Kidney tubule cell (primary cell): Measurements from ENCODE around the gene HSD17B13.
"Not testable (repeated sequence)": the region's sequence is repeated elsewhere in the genome, so short reads cannot be mapped to it uniquely, and the experiment has no call there.

Experiments used
- DNase-seq: peaks from one replicate; pipeline ENCODE4 v3.0.0-alpha.2; 2018; ENCODE audit warnings: low spot score

HSD17B13 gene

DNA sequence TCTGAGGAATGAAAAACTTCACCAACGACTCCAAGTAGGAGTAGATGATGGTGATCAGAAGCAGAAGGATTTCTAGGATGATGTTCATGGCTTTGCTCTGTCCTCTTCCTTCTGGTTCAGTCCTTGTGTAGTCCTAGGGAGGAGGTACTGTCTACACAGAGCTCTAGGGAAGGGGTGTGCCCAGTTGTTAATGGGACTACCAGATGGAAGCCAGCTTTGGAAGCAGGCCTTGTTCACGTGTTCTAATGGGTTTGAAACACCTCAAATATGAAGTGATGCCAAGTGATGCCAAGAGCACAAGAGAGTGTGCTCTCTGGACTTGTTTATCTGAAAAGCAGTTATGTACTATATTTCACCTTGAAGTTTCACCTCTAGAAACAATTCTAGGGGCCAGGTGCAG lies at the start of gene HSD17B13:
TSS of gene HSD17B13 (minus strand) at position 129 of the 400 bp plus-strand sequence. CDS start at position 88, 41 bp downstream.
- no peak for DNase-seq

- DNase-seq = no peak
Measured at GRCh38 chr4:87370068-87370467, 47.4 kb upstream of the HSD17B13 start.

DNA sequence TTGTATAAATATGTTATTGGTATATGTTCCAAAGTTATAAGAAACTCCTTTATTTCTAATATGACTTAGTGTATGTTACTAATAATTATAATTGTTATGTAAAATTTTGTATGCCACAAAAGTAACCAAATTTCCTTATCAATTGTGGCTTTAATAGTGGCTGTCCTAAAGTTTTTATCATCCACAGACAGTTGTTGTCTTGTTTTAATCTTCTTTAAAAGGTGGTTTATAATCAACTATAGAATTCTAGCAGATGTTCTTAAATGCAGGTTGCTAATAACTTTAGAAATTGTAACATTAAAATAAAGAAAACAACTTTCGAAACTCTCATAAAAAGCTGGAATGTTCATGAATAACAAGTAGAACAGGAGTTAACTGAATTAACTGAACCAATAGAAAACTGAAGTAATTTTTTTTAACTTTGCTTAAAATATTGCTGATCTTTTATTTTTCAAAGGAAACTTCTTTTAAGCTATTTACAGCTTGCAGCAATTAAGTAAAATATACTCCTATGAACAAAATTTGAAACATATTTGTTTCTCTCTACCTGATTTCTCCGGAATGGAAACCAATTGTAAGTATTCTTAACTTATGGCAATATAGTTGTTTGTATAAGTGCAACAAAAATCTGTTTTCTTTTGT lies 44.0 kb upstream of the HSD17B13 start:
- no peak for DNase-seq

GRCh38 chr4:87365348-87365747 lies 42.7 kb upstream of the HSD17B13 start:
- no peak for DNase-seq

- DNase-seq = peak; percentile 13
Measured at GRCh38 chr4:87363552-87363951, 40.9 kb upstream of the HSD17B13 start.

DNA sequence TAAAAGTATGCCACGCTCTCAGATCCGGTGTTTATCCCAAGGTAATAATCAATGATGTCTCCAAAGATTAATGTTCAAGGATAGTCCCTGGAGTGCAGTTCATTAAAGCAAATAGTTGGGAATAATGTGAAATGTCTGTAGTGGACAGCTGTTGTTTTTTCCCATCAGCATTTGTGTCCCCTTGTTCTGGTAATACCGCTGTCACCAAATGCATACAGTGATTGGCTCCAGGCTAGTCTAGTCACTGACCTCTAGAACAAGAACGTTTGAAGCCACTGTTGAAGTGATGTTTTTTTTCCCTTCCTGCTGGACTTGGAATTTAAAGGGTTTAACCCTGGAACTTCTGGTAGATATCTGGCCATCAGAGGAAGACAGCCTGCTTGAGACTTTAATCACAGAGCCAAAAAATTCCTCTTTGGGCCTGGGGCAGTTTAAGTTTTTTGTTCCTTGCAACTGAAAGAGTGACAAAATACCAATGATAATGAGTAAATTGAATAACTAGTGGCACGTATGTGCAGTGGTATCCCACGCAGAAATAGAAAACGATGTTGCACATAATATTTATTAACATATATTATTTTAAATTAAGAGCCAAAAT lies 37.8 kb upstream of the HSD17B13 start:
- no peak for DNase-seq

DNA sequence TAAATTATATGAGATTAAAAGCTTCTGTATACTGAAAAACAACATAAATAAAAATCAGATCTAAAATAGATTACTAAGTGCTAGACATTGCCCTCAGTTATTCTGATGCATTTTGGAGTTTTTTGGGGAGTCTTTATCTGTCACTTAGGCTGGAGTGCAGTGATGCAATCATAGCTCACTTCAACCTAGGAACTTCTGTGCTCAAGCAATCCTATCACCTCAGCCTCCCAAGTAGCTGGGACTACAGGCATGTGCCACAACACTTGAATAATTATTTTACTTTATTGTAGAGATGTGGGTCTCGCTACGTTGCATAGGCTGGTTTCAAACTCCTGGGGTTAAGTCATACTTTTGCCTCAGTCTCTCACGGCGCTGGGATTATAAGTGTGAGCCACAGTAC lies 36.6 kb upstream of the HSD17B13 start:
- DNase-seq = no peak

DNA sequence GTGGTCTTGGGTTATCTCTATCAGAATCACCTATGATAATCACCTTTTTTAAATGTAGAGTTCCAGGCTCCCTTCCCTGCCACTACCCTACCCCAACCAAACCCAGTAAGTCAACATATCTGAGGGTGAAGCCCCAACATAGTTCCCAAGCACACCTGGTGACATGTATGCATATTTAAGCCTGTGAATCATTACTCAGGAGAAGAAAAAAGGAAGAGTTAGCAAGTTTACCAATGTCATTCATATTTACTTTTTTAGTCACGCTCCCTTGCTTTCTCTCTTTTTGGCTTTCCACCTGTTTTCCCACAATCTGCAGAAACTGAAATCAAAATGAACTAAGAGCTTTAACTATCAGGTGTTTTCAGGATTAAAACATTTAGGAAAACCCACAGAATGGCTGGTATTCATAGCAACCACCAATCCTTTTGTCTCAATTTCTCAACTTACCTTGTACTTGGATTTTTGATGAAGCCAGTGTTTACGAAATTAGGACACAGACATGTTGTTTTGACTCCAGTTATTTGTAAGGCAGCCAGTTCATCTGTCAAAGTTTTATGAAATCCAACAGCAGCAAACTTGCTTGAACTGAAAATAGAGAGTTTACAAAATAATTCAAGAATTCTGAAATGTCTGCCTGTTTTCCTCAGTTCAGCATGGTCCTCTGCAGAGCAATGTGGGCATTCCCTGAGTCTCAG lies 34.3 kb upstream of the HSD17B13 start:
- peak; percentile 11 for DNase-seq

DNA sequence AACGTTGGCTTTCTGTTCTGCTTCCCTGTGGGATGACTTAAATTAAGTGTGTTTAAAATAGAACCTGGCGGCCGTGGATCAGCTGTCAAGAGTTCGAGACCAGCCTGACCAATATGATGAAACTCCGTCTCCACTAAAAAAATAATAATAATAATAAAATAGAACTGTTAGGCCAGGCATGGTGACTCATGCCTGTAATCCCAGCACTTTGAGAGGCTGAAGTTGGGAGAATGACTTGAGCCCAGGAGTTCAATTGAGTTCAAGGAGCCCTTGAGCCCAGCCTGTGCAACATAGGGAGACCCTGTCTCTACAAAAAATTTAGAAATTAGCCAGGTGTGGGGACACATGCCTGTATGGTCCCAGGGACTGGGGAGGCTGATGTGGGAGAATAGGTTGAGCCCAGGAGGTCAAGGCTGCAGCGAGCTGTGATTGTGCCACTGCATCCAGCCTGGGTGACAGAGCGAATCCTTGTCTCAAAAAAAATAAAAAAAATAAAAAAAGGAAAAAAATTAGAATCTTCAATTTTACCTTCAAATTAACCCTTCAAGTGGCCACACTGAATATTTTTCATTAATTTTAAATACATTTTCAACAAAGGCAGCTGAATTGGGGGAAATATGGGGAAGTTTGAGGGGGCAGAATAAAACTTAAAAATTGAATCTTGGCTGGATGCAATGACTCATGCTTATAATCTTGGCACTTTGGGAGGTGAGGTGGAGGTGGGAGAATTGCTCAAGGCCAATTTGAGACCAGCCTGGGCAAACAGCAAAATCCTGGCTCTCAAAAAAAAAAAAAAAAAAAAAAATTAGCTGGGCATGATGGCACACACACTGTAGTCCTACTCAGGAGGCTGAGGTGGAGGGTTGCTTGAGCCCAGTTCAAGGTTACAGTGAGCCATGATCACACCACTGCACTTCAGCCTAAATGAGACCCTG lies 31.8 kb upstream of the HSD17B13 start:
- no peak for DNase-seq

GRCh38 chr4:87353592-87353991 lies 30.9 kb upstream of the HSD17B13 start:
- peak; percentile 23 for DNase-seq

GRCh38 chr4:87345139-87345538 lies 22.5 kb upstream of the HSD17B13 start:
- DNase-seq = no peak

- DNase-seq = no peak
Measured at GRCh38 chr4:87342872-87343271, 20.2 kb upstream of the HSD17B13 start.

- not testable (repeated sequence) for DNase-seq
Measured at GRCh38 chr4:87341954-87342635, 19.4 kb upstream of the HSD17B13 start.

DNA sequence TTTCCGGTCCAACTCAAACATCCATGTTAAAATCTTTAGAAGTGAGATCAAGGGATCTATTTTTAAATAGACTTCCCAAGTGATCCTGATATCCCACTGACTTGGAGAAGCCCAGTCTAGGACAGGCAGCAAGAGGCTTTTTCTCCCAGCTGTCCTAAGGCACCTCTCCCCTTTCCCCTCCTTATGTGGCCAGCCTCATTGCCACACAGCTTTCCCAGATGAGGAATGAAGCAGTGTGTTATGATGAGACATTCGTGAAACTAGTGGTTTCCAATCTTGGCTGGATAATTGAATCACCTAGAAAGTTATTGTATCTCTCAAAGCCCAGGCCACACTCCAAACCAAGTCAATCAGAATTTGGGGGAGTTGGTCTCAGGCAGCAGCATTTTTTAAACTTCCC lies 16.8 kb upstream of the HSD17B13 start:
- DNase-seq = no peak

DNA sequence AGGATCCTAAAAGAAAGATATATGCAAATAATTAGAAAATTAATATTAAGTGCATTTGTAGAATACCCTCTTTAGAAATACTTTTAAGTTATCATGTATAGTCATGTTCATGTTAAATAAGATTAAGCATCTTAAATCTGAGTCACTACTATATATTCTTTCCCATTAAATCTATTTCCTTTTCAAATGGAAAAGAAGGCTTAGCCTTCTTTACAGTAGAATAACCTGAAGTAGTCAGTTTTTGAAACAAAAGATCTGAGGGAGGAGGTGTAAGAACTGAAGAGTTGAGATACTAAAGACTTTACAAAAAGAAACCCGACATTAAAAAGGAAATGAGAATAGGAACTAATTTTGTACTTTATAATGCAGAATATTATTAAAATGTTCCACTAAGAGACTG lies 14.7 kb upstream of the HSD17B13 start:
- DNase-seq = no peak

DNA sequence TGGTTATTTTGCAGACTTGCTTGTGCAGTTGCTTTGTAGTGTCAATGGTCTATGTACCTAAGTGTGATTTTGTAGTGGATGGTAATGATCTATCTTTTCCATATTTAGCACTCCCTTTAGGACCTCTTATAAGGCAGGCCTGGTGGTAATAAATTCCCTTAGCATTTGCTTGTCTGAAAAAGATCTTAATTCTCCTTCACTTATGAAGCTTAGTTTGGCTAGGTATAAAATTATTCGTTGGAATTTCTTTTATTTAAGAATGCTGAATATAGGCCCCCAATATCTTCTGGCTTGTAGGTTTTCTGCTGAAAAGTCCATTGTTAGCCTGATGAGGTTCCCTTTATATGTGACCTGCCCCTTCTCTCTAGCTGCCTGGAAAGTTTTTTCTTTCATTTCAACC lies 10.6 kb upstream of the HSD17B13 start:
- DNase-seq = no peak

DNA sequence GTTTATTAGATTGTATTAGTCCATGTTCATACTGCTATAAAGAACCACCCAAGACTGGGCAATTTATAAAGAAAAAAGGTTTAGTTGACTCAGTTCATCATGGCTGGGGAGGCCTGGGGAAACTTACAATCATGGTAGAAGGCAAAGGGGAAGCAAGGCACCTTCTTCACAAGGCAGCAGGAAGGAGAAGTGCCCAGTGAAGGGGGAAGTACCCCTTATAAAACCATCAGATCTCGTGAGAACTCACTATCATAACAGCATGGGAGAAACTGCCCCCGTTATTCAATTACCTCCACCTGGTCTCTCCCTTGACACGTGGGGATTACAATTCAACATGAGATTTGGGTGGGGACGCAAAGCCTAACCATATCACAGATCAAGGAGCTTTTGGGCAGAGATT lies 8.1 kb upstream of the HSD17B13 start:
- no peak for DNase-seq

DNA sequence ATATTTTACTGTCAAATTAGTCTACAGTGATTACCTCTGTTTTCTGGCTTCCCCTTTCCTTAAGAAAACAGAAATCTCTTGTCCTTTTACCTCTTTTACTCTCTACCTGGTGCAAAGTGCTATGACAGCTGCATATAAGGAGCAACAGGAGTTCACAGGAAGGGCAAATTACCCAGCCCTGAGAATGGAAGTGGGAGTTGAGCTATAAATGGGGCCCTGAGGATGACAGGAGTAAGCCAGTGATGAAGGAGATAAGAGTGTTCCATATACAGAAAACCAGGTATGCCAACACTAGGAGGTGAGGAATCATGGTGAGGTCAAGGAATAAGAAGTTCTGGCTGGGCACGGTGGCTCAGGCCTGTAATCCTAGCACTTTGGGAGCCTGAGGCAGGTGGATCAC lies 4.5 kb upstream of the HSD17B13 start:
- no peak for DNase-seq

- no peak for DNase-seq
Measured at GRCh38 chr4:87326460-87326859, 3.8 kb upstream of the HSD17B13 start.

GRCh38 chr4:87321888-87322287 lies 794 bp downstream of the HSD17B13 start:
- no peak for DNase-seq

- DNase-seq = no peak
Measured at GRCh38 chr4:87317527-87317926, 5.2 kb downstream of the HSD17B13 start.

DNA sequence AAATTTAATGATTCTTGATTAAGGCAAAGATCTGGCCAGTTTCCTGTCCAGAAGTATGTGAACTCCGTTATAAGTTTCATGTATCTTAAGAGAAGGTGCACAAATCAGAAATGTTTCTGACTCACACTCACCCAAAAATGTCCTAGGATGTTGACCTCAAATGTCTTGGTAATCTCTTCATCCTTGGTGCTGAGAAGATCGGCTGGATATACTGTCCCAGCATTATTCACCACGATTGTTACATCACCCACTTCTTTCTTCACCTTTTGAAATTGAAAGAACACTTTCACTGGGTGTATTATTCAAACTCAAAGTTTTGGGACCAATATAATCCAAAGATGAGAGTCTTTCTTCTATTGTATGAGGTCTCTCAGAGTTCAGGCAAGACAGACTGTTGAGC lies 5.7 kb downstream of the HSD17B13 start:
- DNase-seq = no peak
